GM13977 (cell line): ENCODE data around the gene PRDM4.

Source experiments
- DNase-seq: peaks from one replicate; pipeline ENCODE4 v3.0.0; 2012; ENCODE audit warnings: low spot score
- in situ Hi-C: fragments of 300-500 bp; cut with MboI; formaldehyde crosslinking; loops from one replicate; pipeline ENCODE4 v1.12.0; 2022; ENCODE audit warnings: low sequenced_read_pairs, low pct_unique_long_range_greater_than_20kb, mixed read lengths, inconsistent platforms; ENCODE audit not compliant: unreplicated experiment
- TF ChIP-seq, protein P1 (sequence below): IDR thresholded peaks from 2 replicates; pipeline ENCODE4 v1.5.1; 2012; ENCODE audit warnings: mild to moderate bottlenecking, control low read depth; ENCODE audit not compliant: insufficient read depth; ENCODE audit errors: extremely low read depth, missing control alignments

Gene PRDM4, protein sequence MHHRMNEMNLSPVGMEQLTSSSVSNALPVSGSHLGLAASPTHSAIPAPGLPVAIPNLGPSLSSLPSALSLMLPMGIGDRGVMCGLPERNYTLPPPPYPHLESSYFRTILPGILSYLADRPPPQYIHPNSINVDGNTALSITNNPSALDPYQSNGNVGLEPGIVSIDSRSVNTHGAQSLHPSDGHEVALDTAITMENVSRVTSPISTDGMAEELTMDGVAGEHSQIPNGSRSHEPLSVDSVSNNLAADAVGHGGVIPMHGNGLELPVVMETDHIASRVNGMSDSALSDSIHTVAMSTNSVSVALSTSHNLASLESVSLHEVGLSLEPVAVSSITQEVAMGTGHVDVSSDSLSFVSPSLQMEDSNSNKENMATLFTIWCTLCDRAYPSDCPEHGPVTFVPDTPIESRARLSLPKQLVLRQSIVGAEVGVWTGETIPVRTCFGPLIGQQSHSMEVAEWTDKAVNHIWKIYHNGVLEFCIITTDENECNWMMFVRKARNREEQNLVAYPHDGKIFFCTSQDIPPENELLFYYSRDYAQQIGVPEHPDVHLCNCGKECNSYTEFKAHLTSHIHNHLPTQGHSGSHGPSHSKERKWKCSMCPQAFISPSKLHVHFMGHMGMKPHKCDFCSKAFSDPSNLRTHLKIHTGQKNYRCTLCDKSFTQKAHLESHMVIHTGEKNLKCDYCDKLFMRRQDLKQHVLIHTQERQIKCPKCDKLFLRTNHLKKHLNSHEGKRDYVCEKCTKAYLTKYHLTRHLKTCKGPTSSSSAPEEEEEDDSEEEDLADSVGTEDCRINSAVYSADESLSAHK

DNA sequence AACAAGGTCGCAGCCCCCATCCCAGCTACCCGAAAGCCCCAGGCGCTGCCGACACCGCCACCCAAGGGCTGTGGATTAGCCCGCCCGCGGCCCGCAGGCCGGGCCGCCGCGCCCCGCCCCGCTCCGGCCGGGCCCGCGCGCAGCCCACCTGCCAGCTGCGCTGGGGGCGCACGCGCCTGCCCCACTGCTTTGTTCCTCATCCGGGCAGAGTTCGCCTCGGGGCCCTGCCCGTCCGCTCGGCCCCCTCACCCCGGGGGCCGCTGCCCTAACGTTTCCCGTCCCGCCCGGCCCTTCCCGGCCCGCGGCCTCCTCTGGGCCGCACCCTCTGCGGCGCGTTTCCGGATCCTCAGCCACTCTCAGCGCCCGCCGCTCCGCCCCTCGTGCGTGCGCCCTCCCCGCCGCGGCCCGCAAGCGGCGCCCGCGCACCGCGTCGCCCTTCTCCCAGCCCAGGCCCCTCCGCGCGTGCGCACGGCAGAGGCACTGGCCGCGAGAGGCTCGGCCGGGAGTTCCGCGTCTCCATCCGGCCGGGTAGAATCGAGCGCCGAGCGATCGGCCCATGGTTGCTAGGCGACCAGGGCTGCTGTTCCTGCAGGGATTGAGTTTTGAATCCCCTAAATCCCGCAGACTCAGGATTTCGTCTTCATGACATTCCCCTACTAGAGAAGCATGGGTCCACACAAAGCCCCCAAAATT lies at the start of gene PRDM4:
TSS of gene PRDM4 (minus strand) at position 329 of the 693 bp plus-strand sequence. CDS start 622 bp downstream, outside the sequence.
- peak; percentile 98 for DNase-seq
- in situ Hi-C loops, result no loop called here
- TF ChIP-seq, protein P1, sequence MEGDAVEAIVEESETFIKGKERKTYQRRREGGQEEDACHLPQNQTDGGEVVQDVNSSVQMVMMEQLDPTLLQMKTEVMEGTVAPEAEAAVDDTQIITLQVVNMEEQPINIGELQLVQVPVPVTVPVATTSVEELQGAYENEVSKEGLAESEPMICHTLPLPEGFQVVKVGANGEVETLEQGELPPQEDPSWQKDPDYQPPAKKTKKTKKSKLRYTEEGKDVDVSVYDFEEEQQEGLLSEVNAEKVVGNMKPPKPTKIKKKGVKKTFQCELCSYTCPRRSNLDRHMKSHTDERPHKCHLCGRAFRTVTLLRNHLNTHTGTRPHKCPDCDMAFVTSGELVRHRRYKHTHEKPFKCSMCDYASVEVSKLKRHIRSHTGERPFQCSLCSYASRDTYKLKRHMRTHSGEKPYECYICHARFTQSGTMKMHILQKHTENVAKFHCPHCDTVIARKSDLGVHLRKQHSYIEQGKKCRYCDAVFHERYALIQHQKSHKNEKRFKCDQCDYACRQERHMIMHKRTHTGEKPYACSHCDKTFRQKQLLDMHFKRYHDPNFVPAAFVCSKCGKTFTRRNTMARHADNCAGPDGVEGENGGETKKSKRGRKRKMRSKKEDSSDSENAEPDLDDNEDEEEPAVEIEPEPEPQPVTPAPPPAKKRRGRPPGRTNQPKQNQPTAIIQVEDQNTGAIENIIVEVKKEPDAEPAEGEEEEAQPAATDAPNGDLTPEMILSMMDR, result peak; percentile 86

DNA sequence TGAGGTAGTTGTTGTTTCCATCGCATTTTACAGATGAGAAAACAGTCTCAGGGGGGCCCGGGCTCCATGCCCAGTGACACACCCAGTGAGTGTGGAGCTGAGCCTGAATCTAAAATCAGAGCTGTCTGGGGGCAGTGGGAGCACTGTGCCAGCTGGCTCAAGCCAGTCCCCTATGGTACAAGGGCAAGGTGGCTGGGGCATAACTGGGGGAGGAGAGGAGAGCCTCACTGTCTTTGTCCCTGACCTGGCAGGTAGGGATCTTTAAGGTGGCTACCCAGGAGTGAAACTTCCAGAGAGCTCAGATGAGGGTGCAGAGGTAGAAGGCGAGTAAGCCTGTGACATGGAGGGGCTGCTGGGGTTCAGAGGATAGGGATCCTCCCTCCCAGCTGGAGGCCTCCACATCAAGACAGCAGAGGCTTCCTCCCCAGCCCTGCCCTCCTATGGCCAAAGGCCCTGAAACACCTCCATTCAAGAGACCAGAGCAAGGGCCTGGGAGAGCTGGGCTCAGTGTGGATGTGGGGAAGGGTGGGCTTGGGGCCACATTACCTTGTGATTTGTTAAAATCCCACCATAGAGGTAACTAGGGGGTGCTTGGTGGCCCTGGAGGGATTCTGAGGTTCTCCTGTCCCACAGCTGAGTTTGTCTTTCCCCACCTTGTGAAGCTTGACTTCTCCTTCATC lies 46.7 kb upstream of the PRDM4 start:
- in situ Hi-C loops, result no loop called here
- DNase-seq, result no peak
- TF ChIP-seq, protein P1, result no peak

DNA sequence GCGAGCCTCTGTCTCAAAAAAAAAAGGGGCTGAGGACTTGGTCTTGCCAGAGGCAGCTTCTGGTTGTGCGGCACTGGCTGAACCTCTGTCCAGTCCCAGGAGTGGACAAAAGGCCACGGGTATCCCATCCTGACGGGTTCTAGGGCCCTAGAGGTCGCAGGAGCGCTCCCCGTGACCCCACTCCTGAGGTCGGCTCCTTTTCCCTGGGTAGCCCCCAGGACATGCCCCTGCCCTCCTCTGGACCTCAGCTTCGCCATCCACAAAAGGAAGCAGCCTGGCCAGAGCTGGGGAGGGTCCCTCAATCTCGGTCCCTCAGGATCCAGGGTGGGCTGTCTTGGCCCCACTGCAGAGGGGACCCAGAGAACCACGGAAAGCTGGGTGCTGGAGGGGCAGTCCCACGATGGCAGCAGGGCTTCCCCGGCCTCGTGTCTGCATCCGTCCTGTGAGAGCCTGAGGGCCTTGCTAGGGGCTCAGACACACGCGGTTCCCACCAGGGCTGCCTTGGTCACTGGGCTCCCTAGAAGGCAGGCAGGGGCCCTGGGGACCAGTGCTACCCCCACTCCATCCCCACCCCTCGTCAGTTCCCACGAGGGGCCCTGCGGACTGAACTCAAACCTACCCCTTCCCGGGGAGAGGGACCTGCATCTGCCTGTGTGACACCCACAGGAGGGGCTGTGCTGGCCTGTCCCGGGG lies 44.7 kb upstream of the PRDM4 start:
- in situ Hi-C loops, result no loop called here
- TF ChIP-seq, protein P1, result no peak
- no peak for DNase-seq

DNA sequence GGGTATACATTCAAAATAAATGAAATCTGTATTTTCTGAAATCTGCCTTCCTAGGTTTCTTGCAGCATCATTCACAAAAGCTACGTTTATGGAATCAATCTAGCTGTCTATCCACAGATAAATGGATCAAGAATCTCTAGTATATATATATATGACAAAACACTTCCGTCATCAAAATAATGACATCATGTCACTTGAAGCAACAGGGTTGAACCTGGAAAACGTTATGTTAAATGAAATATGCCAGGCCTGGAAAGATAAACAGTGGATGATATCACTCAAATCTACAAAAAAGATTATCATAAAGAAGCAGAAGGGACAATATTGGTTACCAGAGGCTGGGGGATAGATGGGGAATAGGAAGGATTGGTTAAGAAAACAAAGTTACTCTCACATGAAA lies 42.2 kb upstream of the PRDM4 start:
- DNase-seq, result no peak
- TF ChIP-seq, protein P1, result no peak
- in situ Hi-C loops, result no loop called here

DNA sequence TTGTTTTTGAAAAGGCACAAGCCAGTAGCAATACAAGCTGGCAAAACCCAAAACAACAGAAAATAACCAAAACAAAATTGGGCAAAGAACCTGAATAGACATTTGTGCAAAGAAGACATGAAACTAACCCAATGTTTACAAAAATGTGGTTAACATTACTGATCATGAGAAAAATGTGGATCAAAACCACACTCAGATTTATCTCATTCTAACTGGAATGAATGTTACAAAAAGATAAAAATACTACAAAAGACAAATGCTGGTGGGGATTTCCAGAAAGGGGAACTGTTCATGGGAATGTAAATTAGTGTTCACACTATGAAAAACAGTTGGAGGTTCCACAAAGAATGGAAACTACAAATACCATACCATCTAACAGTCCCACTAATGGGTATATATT lies 40.2 kb upstream of the PRDM4 start:
- TF ChIP-seq, protein P1, result no peak
- in situ Hi-C loops, result no loop called here
- no peak for DNase-seq
